Activated T-cell treated with anti-CD3 and anti-CD28 coated beads, Interleukin-2, amount 50 U/mL, for 72 hours (primary cell): ENCODE results near the gene LIMA1. TPM values are rescaled to one million over a fixed set of nuclear protein-coding genes. Genes with fewer than 3 reads are reported as not detected.
A peak's percentile ranks its signal among the peaks of the same experiment; 100 is the strongest.

Experiments used
- ATAC-seq, 2 donors: fragments of 150-1000 bp; cut with Tn5 transposase; replicated peaks in 1 of 2; 2 replicates each; pipeline ENCODE4 v1.10.0; 2021; ENCODE audit warnings: moderate library complexity in 2 of 2, mild to moderate bottlenecking in 1 of 2
- DNase-seq, 2 donors: peaks; one replicate each; pipeline ENCODE4 v3.0.0; 2021 to 2022; ENCODE audit warnings: mixed read lengths in 1 of 2
- H3K27ac Mint-ChIP-seq: one replicate; pipeline ENCODE4 v1.8.0; 2022; ENCODE audit warnings: mild to moderate bottlenecking, moderate library complexity, mixed read lengths
- H3K27me3 Mint-ChIP-seq: one replicate; pipeline ENCODE4 v1.8.0; 2022; ENCODE audit warnings: low read depth, mixed read lengths
- H3K36me3 Mint-ChIP-seq, 2 donors: one replicate each; pipeline ENCODE4 v1.8.0; 2022; ENCODE audit warnings: mixed read lengths in 2 of 2, mild to moderate bottlenecking in 1 of 2; ENCODE audit not compliant: insufficient read depth in 2 of 2
- H3K4me1 Mint-ChIP-seq: one replicate; pipeline ENCODE4 v1.8.0; 2022; ENCODE audit warnings: low read depth, mixed read lengths
- H3K4me3 Mint-ChIP-seq, 2 donors: one replicate each; pipeline ENCODE4 v1.8.0; 2022; ENCODE audit warnings: mild to moderate bottlenecking in 2 of 2, mixed read lengths in 2 of 2, moderate library complexity in 2 of 2
- H3K9me3 Mint-ChIP-seq, 2 donors: one replicate each; pipeline ENCODE4 v1.8.0; 2022; ENCODE audit warnings: mixed read lengths in 2 of 2
- total RNA-seq, 2 donors: library from RNA; stranded (reverse); gene quantifications; one replicate each; pipeline ENCODE4 v1.2.3, GENCODE V29; 2022

LIMA1 gene
- total RNA-seq, 2 donors from 2014 or later: 117 to 124 TPM

DNA sequence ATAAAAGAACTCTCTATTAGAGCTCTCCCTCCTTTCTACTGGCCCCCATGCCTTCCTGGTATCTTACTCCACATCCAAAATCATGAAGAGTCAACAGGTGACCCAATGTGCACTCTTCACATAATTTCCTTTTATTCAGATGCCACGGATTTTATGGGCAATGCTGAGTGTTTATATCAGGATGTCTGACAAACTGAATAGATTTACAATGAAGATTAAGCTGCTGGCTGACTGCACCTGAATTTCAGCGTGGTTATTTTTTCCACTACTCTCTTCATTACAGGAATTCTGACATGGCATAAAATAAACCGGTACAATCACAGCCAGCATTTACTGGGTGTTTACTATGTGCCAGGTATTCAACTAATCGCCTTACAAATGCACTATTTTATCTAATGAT lies 86.8 kb downstream of the LIMA1 start:
- Mint-ChIP-seq H3K9me3 (no peaks in the 10 kb centered on the region), H3K36me3 (peaks cover 5 to 41% of the 10 kb centered on the region in 2 donors), H3K4me3 (no peak overlapping the region), H3K4me1 (peaks cover 2% of the 10 kb centered on the region), H3K27me3 (no peaks in the 10 kb centered on the region), H3K27ac (peak overlapping the region; percentile 82)
- DNase-seq (no peak), ATAC-seq (no peak)

DNA sequence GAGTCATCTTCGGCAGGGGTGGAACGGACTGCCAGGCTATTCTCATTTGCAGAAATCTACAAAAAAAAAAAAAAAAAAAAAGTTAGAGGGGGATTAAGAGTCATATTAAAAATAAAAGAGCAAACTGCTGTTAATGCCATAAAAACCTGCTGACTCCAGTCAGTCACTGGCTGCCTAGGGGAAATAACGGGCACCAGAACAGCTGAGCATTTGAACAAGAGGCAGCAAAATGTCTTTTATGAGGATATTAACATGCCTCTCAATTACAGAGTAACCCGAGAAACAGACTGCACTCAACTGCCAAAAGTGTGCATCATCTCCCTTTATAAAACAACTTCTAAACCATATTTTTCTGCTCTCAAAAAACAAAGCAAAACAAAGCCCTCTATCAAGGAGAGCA lies 87.5 kb downstream of the LIMA1 start:
- Mint-ChIP-seq H3K36me3 (peaks cover 5 to 42% of the 10 kb centered on the region in 2 donors), H3K9me3 (no peaks in the 10 kb centered on the region), H3K4me3 (no peak overlapping the region), H3K4me1 (peaks cover 9% of the 10 kb centered on the region), H3K27me3 (no peaks in the 10 kb centered on the region), H3K27ac (peak overlapping the region; percentile 42)
- no peak for ATAC-seq
- no peak for DNase-seq

DNA sequence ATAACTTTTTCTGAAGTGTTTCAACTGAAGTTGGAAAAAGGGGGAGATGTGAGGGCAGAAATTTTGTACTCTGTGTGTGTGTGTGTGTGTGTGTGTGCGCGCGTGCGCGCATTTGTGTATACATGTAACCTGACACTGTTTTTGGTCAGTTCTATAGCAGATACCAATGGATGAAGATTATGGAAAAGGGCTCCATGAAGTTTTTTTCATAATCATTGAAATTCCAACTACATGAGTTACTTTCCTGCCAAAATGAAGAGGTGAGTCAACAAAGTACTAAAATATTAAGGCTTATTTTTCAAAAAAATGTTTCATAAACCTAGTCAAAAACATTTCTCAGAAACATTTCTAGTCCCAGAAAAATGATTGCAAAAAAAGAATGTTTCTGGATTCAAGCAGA lies 90.4 kb downstream of the LIMA1 start:
- DNase-seq (no peak), ATAC-seq (no peak)
- Mint-ChIP-seq H3K4me1 (peaks cover 33% of the 10 kb centered on the region), H3K27ac (peak overlapping the region; percentile 58), H3K9me3 (no peaks in the 10 kb centered on the region), H3K36me3 (peaks cover 2 to 28% of the 10 kb centered on the region in 2 donors), H3K4me3 (no peak overlapping the region), H3K27me3 (no peaks in the 10 kb centered on the region)

DNA sequence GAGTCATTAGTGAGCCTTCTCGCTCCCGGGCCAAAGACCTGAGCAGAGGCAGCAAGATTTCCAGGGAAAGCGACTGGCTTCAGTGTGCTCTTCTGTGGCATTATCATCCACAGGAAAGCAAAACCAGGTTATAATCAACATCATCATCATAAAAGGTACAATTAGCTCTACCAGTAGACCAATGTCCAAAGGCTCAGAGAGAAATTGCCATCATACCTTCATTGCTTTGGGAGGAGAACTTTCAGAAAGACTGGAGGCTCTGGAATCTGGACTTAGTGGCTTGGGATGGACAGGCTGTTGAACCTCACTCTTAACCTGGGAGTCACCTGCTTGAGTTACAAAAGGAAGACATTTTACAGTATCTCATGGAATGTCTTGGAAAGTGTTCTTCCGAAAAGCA lies 91.1 kb downstream of the LIMA1 start:
- Mint-ChIP-seq H3K9me3 (no peaks in the 10 kb centered on the region), H3K4me3 (no peak overlapping the region), H3K27ac (no peak overlapping the region), H3K36me3 (peaks cover 2 to 26% of the 10 kb centered on the region in 2 donors), H3K4me1 (peaks cover 40% of the 10 kb centered on the region), H3K27me3 (no peaks in the 10 kb centered on the region)
- no peak for ATAC-seq
- DNase-seq: no peak

DNA sequence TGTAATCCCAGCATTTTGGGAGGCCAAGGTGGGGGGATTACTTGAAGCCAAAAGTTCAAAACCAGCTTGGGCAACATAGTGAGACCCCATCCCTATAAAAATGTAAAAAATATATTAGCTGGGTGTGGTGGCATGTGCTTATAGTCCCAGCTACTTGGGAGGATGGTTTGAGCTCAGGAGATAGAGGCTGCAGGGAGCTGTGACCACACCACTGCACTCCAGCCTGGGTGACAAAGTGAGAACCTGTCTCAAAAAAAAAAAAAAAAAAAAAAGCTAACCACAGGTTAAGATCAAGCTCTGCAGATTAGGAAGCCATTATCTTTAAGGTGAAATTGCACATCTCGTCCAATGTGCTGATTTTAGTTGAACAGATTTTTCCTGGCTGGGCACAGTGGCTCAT lies 92.5 kb downstream of the LIMA1 start:
- Mint-ChIP-seq H3K27ac (peak overlapping the region; percentile 81), H3K9me3 (no peaks in the 10 kb centered on the region), H3K4me3 (no peak overlapping the region), H3K4me1 (peaks cover 53% of the 10 kb centered on the region), H3K27me3 (no peaks in the 10 kb centered on the region), H3K36me3 (peaks cover 2 to 22% of the 10 kb centered on the region in 2 donors)
- ATAC-seq (no peak), DNase-seq (peak in 1 of 2 donors; percentile 21)

DNA sequence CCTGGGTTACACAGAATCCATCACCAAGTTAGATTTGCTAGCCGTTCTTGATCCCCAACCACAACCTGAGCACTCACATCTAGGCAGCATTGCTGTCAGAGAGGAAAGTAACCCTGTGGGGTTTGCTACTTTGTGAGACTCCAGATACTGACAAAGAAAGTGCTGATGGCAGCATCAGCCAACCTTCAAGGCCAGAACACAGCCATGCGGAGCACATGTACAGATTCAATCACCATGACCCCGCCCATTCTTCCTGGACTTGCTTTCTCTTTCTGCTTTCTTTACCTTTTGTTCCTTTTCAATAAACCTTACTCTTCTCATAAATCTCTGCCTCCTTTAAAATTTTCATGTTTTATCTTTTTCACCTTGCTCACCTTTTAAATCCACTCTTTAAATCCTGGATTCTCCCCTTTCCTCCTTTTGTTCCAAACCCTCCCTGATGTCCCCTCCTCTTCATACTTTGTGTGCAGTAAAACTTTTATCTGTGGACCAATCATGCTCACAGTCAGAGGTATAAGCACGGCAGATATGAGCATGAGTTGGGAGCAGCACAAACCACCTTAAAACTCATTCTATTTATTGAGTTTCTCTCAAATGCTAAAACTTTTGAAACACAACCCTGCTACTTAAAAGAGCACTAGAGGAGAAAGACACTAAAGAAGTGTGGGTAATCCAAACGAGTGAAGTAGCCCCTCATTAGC lies 94.3 kb downstream of the LIMA1 start:
- ATAC-seq (peak; percentile 34 to 56), DNase-seq (peak; percentile 57 to 61)
- Mint-ChIP-seq H3K27ac (peak overlapping the region; percentile 99), H3K9me3 (no peaks in the 10 kb centered on the region), H3K27me3 (no peaks in the 10 kb centered on the region), H3K36me3 (peaks cover 5 to 28% of the 10 kb centered on the region in 2 donors), H3K4me1 (peaks cover 70% of the 10 kb centered on the region), H3K4me3 (peak overlapping the region; percentile 71 to 92)

DNA sequence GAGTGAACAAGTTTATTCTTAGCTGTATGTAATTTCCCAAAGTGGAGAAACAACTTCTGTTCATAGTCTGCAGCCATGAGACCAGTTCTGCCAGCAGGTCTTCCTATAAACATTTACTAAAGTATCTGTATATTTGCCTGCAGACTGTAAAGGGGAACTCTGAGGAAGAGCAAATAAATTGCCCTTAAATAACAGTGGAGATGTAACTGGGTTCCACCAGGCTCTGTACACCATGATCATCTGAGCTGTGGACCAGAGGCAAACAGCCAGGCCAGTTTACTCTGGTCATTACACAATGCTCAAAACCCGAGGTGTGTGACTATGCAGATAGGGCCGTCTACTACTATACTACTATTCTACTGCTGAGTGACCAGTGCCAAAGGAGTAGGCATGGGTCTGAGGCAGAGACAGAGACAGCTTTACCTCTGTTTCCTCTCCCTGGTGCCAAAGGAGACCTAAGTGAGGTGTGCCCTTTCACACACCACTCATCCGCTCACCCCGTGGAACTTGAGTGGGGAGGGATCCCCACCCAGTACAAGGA lies 95.0 kb downstream of the LIMA1 start:
- peak overlapping the region; percentile 72 to 92 for H3K4me3 Mint-ChIP-seq

DNA sequence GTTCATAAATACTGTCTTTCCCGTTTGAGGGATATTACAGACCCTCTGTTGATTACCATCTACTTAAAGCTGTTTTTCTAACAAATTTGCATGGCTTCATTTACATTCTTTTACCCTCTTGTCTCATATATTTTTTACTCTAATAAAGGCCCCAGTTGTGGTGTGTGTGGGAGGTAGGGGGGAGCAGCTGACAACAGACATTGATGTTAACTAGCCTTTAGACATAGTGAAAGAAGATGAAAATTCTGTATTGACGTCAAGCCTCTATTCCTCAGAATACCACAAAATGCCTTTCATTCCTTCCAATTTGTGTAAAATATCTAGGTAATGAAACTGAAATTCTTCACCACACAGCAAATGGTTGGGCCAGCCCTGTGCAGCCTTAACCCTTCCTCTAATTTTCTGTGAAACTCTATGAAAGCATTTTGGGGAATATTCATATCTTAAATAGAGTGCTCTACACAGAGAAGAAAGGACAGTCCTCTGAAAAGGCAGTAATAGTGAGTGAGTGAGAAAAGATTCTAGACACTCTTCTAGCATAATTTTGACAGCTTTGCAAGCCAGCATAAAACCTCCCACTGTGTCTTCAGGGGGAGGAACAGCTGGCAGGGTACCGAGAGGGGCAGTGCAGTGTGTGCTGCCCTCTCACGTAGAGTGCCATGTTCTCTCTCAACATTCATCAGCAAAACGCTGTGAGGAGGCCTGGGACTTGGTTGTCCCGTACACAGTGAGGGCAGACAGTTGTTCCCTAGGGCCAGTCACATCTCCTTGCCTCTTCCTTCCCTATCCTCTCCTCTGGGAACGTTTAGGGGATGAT lies 96.0 kb downstream of the LIMA1 start:
- Mint-ChIP-seq H3K36me3 (peaks cover 2 to 27% of the 10 kb centered on the region in 2 donors), H3K9me3 (no peaks in the 10 kb centered on the region), H3K4me1 (peaks cover 76% of the 10 kb centered on the region), H3K27ac (peak overlapping the region; percentile 99), H3K4me3 (peak overlapping the region; percentile 72 to 92), H3K27me3 (no peaks in the 10 kb centered on the region)
- DNase-seq: peak; percentile 53 to 68
- peak; percentile 79 to 84 for ATAC-seq

More for the DNA sequence above, 95.0 kb downstream of the LIMA1 start:
- Mint-ChIP-seq H3K36me3 (peaks cover 5 to 28% of the 10 kb centered on the region in 2 donors), H3K4me1 (peaks cover 76% of the 10 kb centered on the region), H3K27ac (peak overlapping the region; percentile 99), H3K9me3 (no peaks in the 10 kb centered on the region), H3K27me3 (no peaks in the 10 kb centered on the region)
- ATAC-seq (no peak), DNase-seq (no peak)

DNA sequence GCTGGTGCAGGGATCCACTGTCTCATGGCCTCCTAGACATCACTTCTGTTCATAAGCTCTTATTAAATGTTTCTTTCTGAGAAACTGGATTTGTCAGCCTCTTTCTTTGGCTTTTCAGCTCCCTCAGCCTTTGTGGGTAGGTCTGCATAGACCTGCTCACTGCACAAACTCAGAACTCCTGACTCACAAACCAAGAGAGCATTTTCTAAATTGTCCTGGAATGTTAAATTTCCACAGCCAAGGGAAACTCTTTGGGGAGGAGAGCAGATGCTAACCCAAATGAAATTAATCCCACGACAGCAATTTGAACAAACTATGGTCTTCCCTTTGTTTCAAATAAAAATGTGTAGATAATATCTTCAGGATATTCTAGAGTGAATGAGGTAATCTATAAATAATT lies 96.6 kb downstream of the LIMA1 start:
- peaks cover 2 to 24% of the 10 kb centered on the region in 2 donors for H3K36me3 Mint-ChIP-seq
- no peaks in the 10 kb centered on the region for H3K9me3 Mint-ChIP-seq
- H3K27me3 Mint-ChIP-seq: no peaks in the 10 kb centered on the region
- DNase-seq (peak in 1 of 2 donors; percentile 14), ATAC-seq (peak; percentile 23 to 28)
- H3K27ac Mint-ChIP-seq: peak overlapping the region; percentile 99
- peak overlapping the region; percentile 72 to 92 for H3K4me3 Mint-ChIP-seq
- peaks cover 75% of the 10 kb centered on the region for H3K4me1 Mint-ChIP-seq

DNA sequence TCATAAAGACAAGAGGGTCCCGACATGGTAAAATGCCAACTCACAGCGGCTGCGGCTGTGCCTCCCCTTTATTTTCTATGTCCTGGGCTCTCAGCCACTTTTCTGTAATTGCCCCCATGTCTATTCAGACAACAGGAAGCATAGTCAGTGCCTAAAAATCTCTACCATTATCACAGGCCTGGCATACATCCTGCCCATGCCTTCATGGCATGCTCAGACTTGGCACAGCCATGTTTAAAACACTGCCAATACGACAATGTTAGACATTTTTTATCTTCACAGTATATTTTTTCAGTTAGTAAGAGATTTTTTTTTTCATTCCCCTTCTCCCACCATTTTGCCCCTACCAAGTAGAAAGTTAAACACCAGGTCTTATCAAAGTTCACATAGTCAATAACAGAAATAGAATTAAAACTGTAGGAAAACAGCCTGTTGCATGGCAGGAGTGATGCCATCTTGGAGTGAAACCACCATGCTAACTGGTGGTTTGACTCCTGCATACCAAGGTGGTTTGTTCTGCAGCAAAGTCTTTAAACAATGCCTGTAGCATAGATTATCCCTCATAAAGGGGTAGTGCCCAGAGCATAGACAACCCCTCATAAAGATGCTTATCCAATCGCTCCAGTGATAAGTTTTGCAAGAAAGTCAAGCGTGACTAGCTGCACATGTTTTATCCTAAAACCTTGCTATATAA lies 97.2 kb downstream of the LIMA1 start:
- Mint-ChIP-seq H3K4me1 (peaks cover 70% of the 10 kb centered on the region), H3K4me3 (peak overlapping the region; percentile 72 to 92)

DNA sequence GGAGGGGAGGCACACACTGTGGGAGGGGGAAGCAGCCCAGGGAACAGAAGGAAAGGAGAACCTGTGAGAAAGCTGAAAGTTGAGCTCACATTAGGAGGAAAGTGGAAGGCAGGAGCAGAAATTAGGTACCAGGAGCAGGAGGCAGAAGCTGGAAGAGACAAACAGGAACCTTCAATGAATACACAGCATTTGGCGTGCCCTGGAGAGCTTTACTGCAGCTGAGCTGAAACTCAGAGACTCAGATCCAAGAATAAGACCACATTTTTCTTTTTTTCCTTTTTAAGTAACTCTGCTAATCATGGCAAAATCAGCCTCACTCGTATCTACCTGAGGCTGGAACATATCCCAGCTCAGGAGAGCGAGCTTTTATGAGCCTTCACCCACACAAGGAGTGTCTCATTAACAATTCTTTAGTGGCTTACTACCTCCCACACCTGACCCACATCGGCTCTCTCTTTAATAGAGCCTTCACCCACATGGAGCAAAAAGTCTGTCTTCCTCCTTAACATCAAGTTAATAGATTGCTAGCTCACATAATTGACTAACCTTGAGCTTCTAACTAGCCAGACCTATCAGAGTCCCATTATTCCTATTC lies 97.9 kb downstream of the LIMA1 start:
- Mint-ChIP-seq H3K4me3 (peak overlapping the region; percentile 51 to 92), H3K27ac (peak overlapping the region; percentile 99), H3K27me3 (no peaks in the 10 kb centered on the region), H3K36me3 (peaks cover 2 to 23% of the 10 kb centered on the region in 2 donors), H3K4me1 (peaks cover 65% of the 10 kb centered on the region), H3K9me3 (no peaks in the 10 kb centered on the region)
- no peak for ATAC-seq
- no peak for DNase-seq

More for the DNA sequence above, 97.2 kb downstream of the LIMA1 start:
- Mint-ChIP-seq H3K36me3 (peaks cover 2 to 24% of the 10 kb centered on the region in 2 donors), H3K27ac (peak overlapping the region; percentile 99), H3K9me3 (no peaks in the 10 kb centered on the region), H3K27me3 (no peaks in the 10 kb centered on the region)
- no peak for DNase-seq
- no peak for ATAC-seq

DNA sequence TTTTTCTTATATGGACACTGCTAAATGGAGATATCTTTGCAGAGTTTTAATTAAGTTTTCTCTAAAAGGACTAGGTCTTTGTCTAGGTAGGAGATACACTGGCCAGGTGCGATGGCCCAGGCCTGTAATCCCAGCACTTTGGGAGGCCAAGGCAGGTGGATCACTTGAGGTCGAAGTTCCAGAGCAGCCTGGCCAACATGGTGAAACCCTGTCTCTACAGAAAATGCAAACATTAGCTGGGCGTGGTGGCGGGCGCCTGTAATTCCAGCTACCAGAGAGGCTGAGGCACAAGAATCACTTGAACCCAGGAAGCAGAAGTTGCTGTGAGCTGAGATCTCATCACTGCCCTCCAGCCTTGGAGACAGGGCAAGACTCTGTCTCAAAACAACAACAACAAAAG lies 99.1 kb downstream of the LIMA1 start:
- DNase-seq: no peak
- Mint-ChIP-seq H3K27me3 (no peaks in the 10 kb centered on the region), H3K4me3 (no peak overlapping the region), H3K27ac (peak overlapping the region; percentile 99), H3K4me1 (peaks cover 56% of the 10 kb centered on the region), H3K9me3 (no peaks in the 10 kb centered on the region), H3K36me3 (peaks cover 2 to 23% of the 10 kb centered on the region in 2 donors)
- ATAC-seq: no peak
